ENCODE measurements around the gene CUL5. TPM values are rescaled to one million over a fixed set of nuclear protein-coding genes. Genes with fewer than 3 reads are reported as not detected.

The CUL5 gene
- total and polyA plus RNA-seq, 2 of the 8 experiments (the other 6 are each of a cell fraction or from before 2014, with no cell fraction given) = 4.9 to 31.8 TPM

DNA sequence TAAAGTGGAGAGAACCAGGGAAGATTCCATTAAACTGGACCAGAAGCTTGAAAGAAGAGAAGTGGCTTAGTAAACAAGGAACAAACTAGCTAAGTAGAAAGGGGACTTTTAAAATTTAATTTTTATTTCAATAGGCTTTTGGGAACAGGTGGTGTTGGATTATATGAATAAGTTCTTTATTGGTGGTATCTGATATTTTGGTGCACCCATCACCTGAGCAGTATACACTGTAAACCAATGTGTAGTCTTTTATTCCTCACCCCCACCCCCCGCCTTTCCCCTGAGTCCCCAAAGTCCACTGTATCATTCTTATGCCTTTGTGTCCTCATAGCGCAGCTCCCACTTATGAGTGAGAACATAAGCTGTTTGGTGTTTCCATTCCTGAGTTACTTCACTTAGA, 120.1 kb downstream of the CUL5 start:
- 100% methylated on average over 2 of the region's 2 CpGs; no CpG with 5 or more reads in 1 of the 2 experiments for WGBS, 2 experiments (ENCODE audit: extremely low coverage in 1 of 2, insufficient coverage in 1 of 2, insufficient read length in 1 of 2, insufficient replicate concordance in 2 of 2, low coverage in 1 of 2, low lambda C conversion rate in 2 of 2, missing lambda C conversion rate in 1 of 2)
- no peak overlapping the region for H3K4me3 ChIP-seq (ENCODE audit: extremely low read depth in 1 of 4, insufficient read depth in 2 of 4, low read depth in 3 of 4, low read length in 4 of 4)
- TF ChIP-seq CBX5 (IDR thresholded peaks at IDR 0.05; ENCODE audit: low read depth, low read length) = no peak
- no peak for TF ChIP-seq POU5F1 (IDR thresholded peaks at IDR 0.05; ENCODE audit: low read depth, low read length)
- TF ChIP-seq ASH2L (IDR thresholded peaks at IDR 0.05; ENCODE audit: low read length) = no peak
- no peak for TF ChIP-seq CTBP2 (IDR thresholded peaks at IDR 0.05; ENCODE audit: borderline replicate concordance, insufficient read depth, insufficient read length, low read length)
- TF ChIP-seq, protein P1, sequence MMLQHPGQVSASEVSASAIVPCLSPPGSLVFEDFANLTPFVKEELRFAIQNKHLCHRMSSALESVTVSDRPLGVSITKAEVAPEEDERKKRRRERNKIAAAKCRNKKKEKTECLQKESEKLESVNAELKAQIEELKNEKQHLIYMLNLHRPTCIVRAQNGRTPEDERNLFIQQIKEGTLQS (IDR thresholded peaks at IDR 0.05; ENCODE audit: insufficient read depth, low read depth, low read length) = no peak
- TF ChIP-seq, protein P2, sequence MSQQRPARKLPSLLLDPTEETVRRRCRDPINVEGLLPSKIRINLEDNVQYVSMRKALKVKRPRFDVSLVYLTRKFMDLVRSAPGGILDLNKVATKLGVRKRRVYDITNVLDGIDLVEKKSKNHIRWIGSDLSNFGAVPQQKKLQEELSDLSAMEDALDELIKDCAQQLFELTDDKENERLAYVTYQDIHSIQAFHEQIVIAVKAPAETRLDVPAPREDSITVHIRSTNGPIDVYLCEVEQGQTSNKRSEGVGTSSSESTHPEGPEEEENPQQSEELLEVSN (IDR thresholded peaks at IDR 0.05) = no peak
- TF ChIP-seq BACH1 (IDR thresholded peaks at IDR 0.05; ENCODE audit: low read length) = no peak
- no peak for TF ChIP-seq RXRA (IDR thresholded peaks at IDR 0.05; ENCODE audit: insufficient read depth, low read depth, low read length)
- TF ChIP-seq, protein P3, sequence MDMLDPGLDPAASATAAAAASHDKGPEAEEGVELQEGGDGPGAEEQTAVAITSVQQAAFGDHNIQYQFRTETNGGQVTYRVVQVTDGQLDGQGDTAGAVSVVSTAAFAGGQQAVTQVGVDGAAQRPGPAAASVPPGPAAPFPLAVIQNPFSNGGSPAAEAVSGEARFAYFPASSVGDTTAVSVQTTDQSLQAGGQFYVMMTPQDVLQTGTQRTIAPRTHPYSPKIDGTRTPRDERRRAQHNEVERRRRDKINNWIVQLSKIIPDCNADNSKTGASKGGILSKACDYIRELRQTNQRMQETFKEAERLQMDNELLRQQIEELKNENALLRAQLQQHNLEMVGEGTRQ (IDR thresholded peaks at IDR 0.05; ENCODE audit: low read length) = no peak
- no peak for TF ChIP-seq HDAC2 (IDR thresholded peaks at IDR 0.05; ENCODE audit: borderline replicate concordance in 1 of 2, low read depth in 2 of 2, low read length in 2 of 2)

More for the DNA sequence above, 120.1 kb downstream of the CUL5 start:
- H3K79me2 ChIP-seq (ENCODE audit: control insufficient read depth in 1 of 2, insufficient read depth in 2 of 2, low read length in 2 of 2) = no peaks in the 10 kb centered on the region; a peak in 1 of 4 replicates
- no peak overlapping the region for H2BK120ac ChIP-seq (replicated peaks; ENCODE audit: low read depth, low read length)
- no peak overlapping the region for H3K56ac ChIP-seq (replicated peaks; ENCODE audit: insufficient read length, low read depth, low read length)
- H3K23ac ChIP-seq (ENCODE audit: insufficient read length) = no peak overlapping the region
- no peaks in the 10 kb centered on the region for H3K27me3 ChIP-seq (replicated peaks in 1 of 4; ENCODE audit: control insufficient read depth in 3 of 4, extremely low read depth in 1 of 4, insufficient read depth in 3 of 4, low read length in 3 of 4)
- H2BK12ac ChIP-seq (ENCODE audit: low read depth, low read length) = no peak overlapping the region
- no peaks in the 10 kb centered on the region for H3K9me3 ChIP-seq (ENCODE audit: insufficient read depth in 2 of 2, low read depth in 1 of 2, low read length in 1 of 2)
- H3K27ac ChIP-seq (ENCODE audit: low read depth, low read length) = no peak overlapping the region
- no peaks in the 10 kb centered on the region; the same call in 1 of the 2 replicates for H3K79me1 ChIP-seq (ENCODE audit: low read depth, low read length)
- H3K4me2 ChIP-seq (ENCODE audit: insufficient read depth in 1 of 2, low read depth in 2 of 2, low read length in 2 of 2) = no peak overlapping the region
- no peak overlapping the region for H3K9ac ChIP-seq (replicated peaks in 1 of 4; ENCODE audit: extremely low read depth in 1 of 4, low read depth in 3 of 4, low read length in 3 of 4)
- H3K18ac ChIP-seq (ENCODE audit: extremely low read depth, low read length) = no peak overlapping the region
- no peak overlapping the region for H2BK5ac ChIP-seq (ENCODE audit: low read depth, low read length)
- peaks cover 0 to 2% (median 0%) of the 10 kb centered on the region in 4 experiments; a peak in 1 of 8 replicates for H3K36me3 ChIP-seq (ENCODE audit: control insufficient read depth in 2 of 4, insufficient read depth in 4 of 4, low read length in 3 of 4)
- H2BK15ac ChIP-seq (ENCODE audit: low read length) = no peak overlapping the region
- H2AFZ ChIP-seq (ENCODE audit: low read length) = no peak overlapping the region
- H3K4me1 ChIP-seq (replicated peaks in 1 of 4; ENCODE audit: control insufficient read depth in 3 of 4, insufficient read depth in 4 of 4, low read length in 3 of 4) = no peaks in the 10 kb centered on the region
- DNase-seq (ENCODE audit: low read depth in 1 of 2, low spot score in 2 of 2) (no peak), FAIRE-seq (no peak)
- no peak overlapping the region for H4K91ac ChIP-seq (replicated peaks; ENCODE audit: insufficient read length, low read length)
- H3K23me2 ChIP-seq (ENCODE audit: low read depth, low read length) = no peaks in the 10 kb centered on the region
- no peak overlapping the region for H2BK20ac ChIP-seq (ENCODE audit: low read length)
- H2AK5ac ChIP-seq (ENCODE audit: low read depth, low read length) = no peak overlapping the region
- H4K20me1 ChIP-seq (replicated peaks in 1 of 2; ENCODE audit: control insufficient read depth in 1 of 2, insufficient read depth in 2 of 2, low read length in 2 of 2) = peaks cover 0 to 1% of the 10 kb centered on the region in 2 experiments
- POLR2A ChIA-PET (ENCODE audit: partially characterized antibody) = interaction anchor here (1.0 to 3.3 kb wide), 2 partner anchors 10 to 14 kb away, joined by 3 to 10 read pairs; no protein-coding TSS in a partner anchor
- H3K14ac ChIP-seq (ENCODE audit: insufficient read length) = no peak overlapping the region
- no peak overlapping the region for H4K8ac ChIP-seq (ENCODE audit: extremely low read depth, insufficient read depth, low read length)
- no peak overlapping the region for H3K4ac ChIP-seq (replicated peaks; ENCODE audit: insufficient read length, low read depth, low read length)
- no peak overlapping the region for H4K5ac ChIP-seq (ENCODE audit: insufficient read length, low read depth, low read length)
- CTCF ChIA-PET (ENCODE audit: partially characterized antibody) = interaction anchor here (0.6 to 1.1 kb wide), 3 partner anchors 10 to 102 kb away, joined by 3 to 4 read pairs (median 3); no protein-coding TSS in a partner anchor
